Endothelial cell (in vitro differentiated cells): Measurements from ENCODE around the gene NPIPB9. TPM values are rescaled to one million over a fixed set of nuclear protein-coding genes. Genes with fewer than 3 reads are reported as not detected.

ENCODE experiments used
- DNase-seq: peaks from one replicate; pipeline ENCODE4 v3.0.0; 2021; ENCODE audit warnings: low spot score
- H3K27ac Mint-ChIP-seq: one replicate; pipeline ENCODE4 v1.8.0; 2021; ENCODE audit warnings: mixed read lengths, inconsistent platforms; ENCODE audit not compliant: unreplicated experiment
- H3K27me3 Mint-ChIP-seq: one replicate; pipeline ENCODE4 v1.8.0; 2021; ENCODE audit warnings: mild to moderate bottlenecking, moderate library complexity, mixed read lengths, inconsistent platforms; ENCODE audit not compliant: unreplicated experiment
- H3K36me3 Mint-ChIP-seq: one replicate; pipeline ENCODE4 v1.8.0; 2021; ENCODE audit warnings: mild to moderate bottlenecking, low read depth, mixed read lengths, inconsistent platforms; ENCODE audit not compliant: unreplicated experiment
- H3K4me1 Mint-ChIP-seq: one replicate; pipeline ENCODE4 v1.8.0; 2021; ENCODE audit warnings: mild to moderate bottlenecking, mixed read lengths, inconsistent platforms; ENCODE audit not compliant: unreplicated experiment
- H3K4me3 Mint-ChIP-seq: one replicate; pipeline ENCODE4 v1.8.0; 2021; ENCODE audit warnings: mild to moderate bottlenecking, mixed read lengths, inconsistent platforms; ENCODE audit not compliant: unreplicated experiment
- H3K9me3 Mint-ChIP-seq: one replicate; pipeline ENCODE4 v1.8.0; 2021; ENCODE audit warnings: mixed read lengths, inconsistent platforms; ENCODE audit not compliant: unreplicated experiment
- CTCF ChIP-seq: fragments of 200-600 bp; sonication (generic); IDR thresholded peaks from one replicate; pipeline ENCODE4 v1.5.0; 2021; ENCODE audit warnings: antibody characterized with exemption; ENCODE audit not compliant: unreplicated experiment
- microRNA-seq: library from miRNA; unstranded; fragments of <30 nt; microRNA quantifications from one replicate; pipeline ENCODE4, GENCODE V29; 2020; ENCODE audit not compliant: unreplicated experiment
- total RNA-seq: library from RNA; stranded (reverse); fragmentation: NEBNext Ultra II Directional; extraction: Animal tissue kit (Norgen Biotek cat#: 25700); gene quantifications from one replicate; pipeline ENCODE4 v1.2.1, GENCODE V29; 2021; ENCODE audit not compliant: unreplicated experiment

Gene NPIPB9
- total RNA-seq, 1 donor from 2014 or later = 1.2 TPM

GRCh38 chr16:28821874-28822519 lies 70.4 kb downstream of the NPIPB9 start:
- H3K4me1 Mint-ChIP-seq = peaks cover 10% of the 10 kb centered on the region
- H3K27me3 Mint-ChIP-seq = peaks cover 14% of the 10 kb centered on the region
- H3K9me3 Mint-ChIP-seq = no peaks in the 10 kb centered on the region
- H3K27ac Mint-ChIP-seq = peak overlapping the region; percentile 90
- DNase-seq = no peak
- peaks cover 21% of the 10 kb centered on the region for H3K36me3 Mint-ChIP-seq
- H3K4me3 Mint-ChIP-seq = peak overlapping the region; percentile 95
- no peak for TF ChIP-seq CTCF

Small RNA genes within 50 kb of the gene (microRNA-seq; reads per million reads assigned to microRNA genes)
- gene MIR6862-2 = not detected

Other genes with a start within 250 kb of the NPIPB9 start
- gene IL27, start 245.0 kb upstream of the NPIPB9 start, total RNA-seq = not detected
- gene NUPR1, start 212.8 kb upstream of the NPIPB9 start, total RNA-seq = not detected
- 18.6 TPM for gene SGF29, start 197.9 kb upstream of the NPIPB9 start, total RNA-seq
- gene SULT1A2, start 154.7 kb upstream of the NPIPB9 start, total RNA-seq = 2.8 TPM
- gene SULT1A1, start 141.7 kb upstream of the NPIPB9 start, total RNA-seq = 5.3 TPM
- gene NPIPB8, start 113.7 kb upstream of the NPIPB9 start, total RNA-seq = 0.13 TPM
- 968 TPM for gene EIF3C, start 40.3 kb upstream of the NPIPB9 start, total RNA-seq
- 184 TPM for gene ATXN2L, start 71.2 kb downstream of the NPIPB9 start, total RNA-seq
- gene TUFM, start 94.6 kb downstream of the NPIPB9 start, total RNA-seq = 173 TPM
- gene SH2B1, start 112.1 kb downstream of the NPIPB9 start, total RNA-seq = 46.9 TPM
- 1.9 TPM for gene ATP2A1, start 126.7 kb downstream of the NPIPB9 start, total RNA-seq
- gene RABEP2, start 173.5 kb downstream of the NPIPB9 start, total RNA-seq = 16.0 TPM
- not detected for gene CD19, start 180.2 kb downstream of the NPIPB9 start, total RNA-seq
- 61.0 TPM for gene NFATC2IP, start 199.2 kb downstream of the NPIPB9 start, total RNA-seq
- 68.4 TPM for gene SPNS1, start 223.0 kb downstream of the NPIPB9 start, total RNA-seq
- gene LAT, start 233.3 kb downstream of the NPIPB9 start, total RNA-seq = 5.4 TPM